Measurements from ENCODE around the gene GRAMD4. TPM values are rescaled to one million over a fixed set of nuclear protein-coding genes. Genes with fewer than 3 reads are reported as not detected.

The GRAMD4 gene
- total RNA-seq, 1 experiment from 2014 or later = 19.8 TPM

DNA sequence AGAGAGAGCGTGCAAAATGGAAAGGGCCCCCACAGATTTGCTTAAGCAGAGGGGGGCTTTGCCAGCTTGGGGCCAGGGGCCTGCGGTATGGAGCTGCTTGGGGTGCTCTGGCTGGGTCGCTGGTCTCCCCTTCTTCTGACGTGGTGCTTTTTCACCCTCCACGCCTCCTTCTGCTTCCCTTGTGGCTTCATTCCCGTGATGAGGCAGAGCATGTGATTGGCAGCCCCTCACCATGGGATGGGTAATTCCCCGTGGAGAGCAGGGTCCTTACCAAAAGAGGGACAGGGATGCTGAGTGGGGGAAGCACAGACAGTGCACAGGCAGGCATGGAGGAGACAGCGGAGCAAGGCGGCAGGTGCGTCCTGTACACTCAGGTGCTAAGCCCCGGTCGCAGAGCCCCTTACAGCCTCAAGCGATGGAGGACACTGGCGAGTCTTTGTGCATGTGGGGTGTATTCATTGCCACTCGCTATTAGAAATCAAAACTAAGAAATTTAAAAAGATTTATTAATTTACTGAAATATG lies 19.9 kb upstream of the GRAMD4 start:
- H3K4me3 Mint-ChIP-seq = no peak overlapping the region
- no peaks in the 10 kb centered on the region for H3K23me2 ChIP-seq (ENCODE audit: insufficient read length, low read depth, low read length, poor library complexity, severe bottlenecking)
- no peak overlapping the region for H2BK120ac ChIP-seq (ENCODE audit: low read depth, low read length, poor library complexity, severe bottlenecking)
- no peaks in the 10 kb centered on the region for H3K9me3 ChIP-seq (ENCODE audit: control insufficient read depth, low read depth, low read length)
- H2BK5ac ChIP-seq (ENCODE audit: insufficient read length, low read length) = no peak overlapping the region
- H2AFZ ChIP-seq (ENCODE audit: low read length) = no peak overlapping the region
- no peak overlapping the region for H2BK15ac ChIP-seq (ENCODE audit: low read depth, low read length)
- no peak overlapping the region for H3K23ac ChIP-seq (ENCODE audit: insufficient read length, low read depth, low read length)
- no peaks in the 10 kb centered on the region for H3K79me2 ChIP-seq (ENCODE audit: insufficient read depth, low read length)
- peaks cover 2% of the 10 kb centered on the region; the same call in 1 of the 2 replicates for H3K4me1 ChIP-seq (ENCODE audit: insufficient read depth, low read length)
- no peaks in the 10 kb centered on the region for H3K27me3 Mint-ChIP-seq (ENCODE audit: low read depth)
- H4K5ac ChIP-seq (ENCODE audit: insufficient read length, low read depth, low read length) = no peak overlapping the region
- no peak overlapping the region for H3K4me2 ChIP-seq (ENCODE audit: insufficient read depth, insufficient read length, low read length)
- H3K79me1 ChIP-seq (ENCODE audit: insufficient read depth, low read depth, low read length, poor library complexity, severe bottlenecking) = no peaks in the 10 kb centered on the region
- WGBS (ENCODE audit: extremely low coverage, insufficient read length, low lambda C conversion rate) = no CpG with 5 or more reads among the region's 15 CpGs
- no peak overlapping the region for H3K4ac ChIP-seq (ENCODE audit: low read depth, low read length)
- no peak overlapping the region for H3K27ac ChIP-seq (ENCODE audit: insufficient read length, low read depth, low read length)
- H3K9ac ChIP-seq (ENCODE audit: extremely low read depth, insufficient read length, low read length) = no peak overlapping the region
- H3K14ac ChIP-seq (ENCODE audit: insufficient read depth, low read length) = no peak overlapping the region; the same call in 1 of the 2 replicates
- no peak overlapping the region for H3K56ac ChIP-seq (ENCODE audit: insufficient read length, low read depth, low read length)
- no peaks in the 10 kb centered on the region for H4K20me1 ChIP-seq (ENCODE audit: control insufficient read depth, insufficient read depth, insufficient read length)
- H3K4me1 Mint-ChIP-seq = peaks cover 13 to 18% of the 10 kb centered on the region in 2 experiments
- H3K18ac ChIP-seq (ENCODE audit: insufficient read length, low read depth, low read length) = no peak overlapping the region
- H3K27ac Mint-ChIP-seq = no peak overlapping the region; a peak in 1 of 7 replicates
- no peak for DNase-seq
- no peaks in the 10 kb centered on the region; a peak in 1 of 5 replicates for H3K9me3 Mint-ChIP-seq
- no peak overlapping the region for H2BK12ac ChIP-seq (ENCODE audit: insufficient read length, low read depth, low read length)
- H4K8ac ChIP-seq (replicated peaks; ENCODE audit: insufficient read length, low read depth, low read length) = no peak overlapping the region
- no peak overlapping the region for H4K91ac ChIP-seq (ENCODE audit: insufficient read length, low read depth, low read length)
- H3K36me3 Mint-ChIP-seq (ENCODE audit: insufficient read depth in 1 of 3, low read depth in 3 of 3) = peaks cover 0 to 3% (median 0%) of the 10 kb centered on the region in 3 experiments; a peak in 2 of 7 replicates
- H2BK20ac ChIP-seq (ENCODE audit: low read depth, low read length, poor library complexity, severe bottlenecking) = no peak overlapping the region
- no peak overlapping the region for H3T11ph ChIP-seq (ENCODE audit: low read length)
- H3K27me3 ChIP-seq (ENCODE audit: insufficient read depth, low read length) = no peaks in the 10 kb centered on the region
- TF ChIP-seq CTCF (conservative IDR thresholded peaks at IDR 0.05) = no peak
- H2AK5ac ChIP-seq (ENCODE audit: insufficient read length, low read length) = no peak overlapping the region

Measured in H9 (cell line).